ENCODE results near the gene KCNH3. TPM values are rescaled to one million over a fixed set of nuclear protein-coding genes. Genes with fewer than 3 reads are reported as not detected.

The KCNH3 gene
- total and polyA plus RNA-seq, 2 experiments from 2014 or later: 0.21 to 0.52 TPM

- TF ChIP-seq ZNF462 (CRISPR knock-in tag; IDR thresholded peaks at IDR 0.05) (no peak), EZH2phosphoT487 (IDR thresholded peaks at IDR 0.05; ENCODE audit: unreplicated experiment) (no peak), CTCF (conservative IDR thresholded peaks at IDR 0.05; ENCODE audit: low read depth in 2 of 2) (no peak)
Observed at GRCh38 chr12:49559011-49559675, 20.3 kb downstream of the KCNH3 start (continued).

GRCh38 chr12:49560695-49561094 is 21.9 kb downstream of the KCNH3 start:
- DNase-seq (ENCODE audit: low spot score) (no peak), ATAC-seq (no peak)
- Histone ChIP-seq H3F3A (replicated peaks; ENCODE audit: low read depth) (no peaks in the 10 kb centered on the region), H3K9me2 (ENCODE audit: insufficient read depth) (no peaks in the 10 kb centered on the region), H3K4me1 (ENCODE audit: insufficient read depth) (no peaks in the 10 kb centered on the region), H2AFZ (no peak overlapping the region), H3K4me2 (no peak overlapping the region), H3K4me3 (no peak overlapping the region), H3K27me3 (ENCODE audit: insufficient read depth) (no peaks in the 10 kb centered on the region), H3K36me3 (ENCODE audit: insufficient read depth) (peaks cover 31% of the 10 kb centered on the region), H3K27ac (ENCODE audit: low read depth) (no peak overlapping the region), H4K20me1 (replicated peaks; ENCODE audit: insufficient read depth) (no peaks in the 10 kb centered on the region), H3K79me2 (replicated peaks; ENCODE audit: insufficient read depth) (no peaks in the 10 kb centered on the region)
- Mint-ChIP-seq H3K9me3 (no peaks in the 10 kb centered on the region), H3K27ac (no peak overlapping the region), H3K4me1 (no peaks in the 10 kb centered on the region), H3K27me3 (ENCODE audit: insufficient read depth, low read depth, poor library complexity) (peaks cover 5% of the 10 kb centered on the region), H3K4me3 (no peak overlapping the region), H3K36me3 (ENCODE audit: low read depth) (peaks cover 72% of the 10 kb centered on the region)
- TF ChIP-seq POLR2AphosphoS5 (IDR thresholded peaks at IDR 0.05; ENCODE audit: low read depth) (no peak), JUNB (IDR thresholded peaks at IDR 0.05; ENCODE audit: unreplicated experiment) (no peak), EZH2phosphoT487 (IDR thresholded peaks at IDR 0.05; ENCODE audit: unreplicated experiment) (no peak), ETS1 (IDR thresholded peaks at IDR 0.05) (no peak), ZNF331 (CRISPR knock-in tag; IDR thresholded peaks at IDR 0.05; ENCODE audit: low read depth) (no peak), CTCF (conservative IDR thresholded peaks at IDR 0.05; ENCODE audit: low read depth in 2 of 2) (no peak), NANOG (IDR thresholded peaks at IDR 0.05; ENCODE audit: borderline replicate concordance) (no peak), EZH2 (IDR thresholded peaks at IDR 0.05; ENCODE audit: low read depth, unreplicated experiment) (no peak), STAT1 (IDR thresholded peaks at IDR 0.05; ENCODE audit: unreplicated experiment) (no peak), CREB1 (CRISPR knock-in tag; IDR thresholded peaks at IDR 0.05; ENCODE audit: low read depth) (no peak)

Measured in GM23338 (cell line).